A549 (cell line): Measurements from ENCODE around the gene ATG2A. TPM values are rescaled to one million over a fixed set of nuclear protein-coding genes. Genes with fewer than 3 reads are reported as not detected.

ENCODE experiments used
- ATAC-seq, 2 experiments: fragments of 200-7000 bp in 1 of 2; fragments of >200 bp in 1 of 2; cut with Nextera tagmentation in 1 of 2; cut with Tn5 transposase in 1 of 2; 3 replicates each; pipeline versions ENCODE4 v1.8.0 to v1.9.1; 2018 to 2020; ENCODE audit warnings: mild to moderate bottlenecking in 1 of 2, moderate library complexity in 1 of 2
- CTCF ChIA-PET: fragments of 300-600 bp; sonication (Branson Sonifier 250); formaldehyde crosslinking; extraction: SDS; loops from one replicate; lab custom pipeline; 2021; ENCODE audit warnings: antibody characterized with exemption, inconsistent platforms; lab: Yijun Ruan, JAX
- POLR2A ChIA-PET: fragments of 350-600 bp; formaldehyde crosslinking; extraction: SDS; loops from one replicate; lab custom pipeline; 2021; ENCODE audit warnings: antibody characterized with exemption, inconsistent platforms; lab: Yijun Ruan, JAX
- DNase-seq, 2 experiments: peaks; one replicate each; pipeline versions ENCODE4 v3.0.0 to v3.0.0-alpha.2; 2011 to 2016; ENCODE audit warnings: low read depth in 1 of 2, low spot score in 1 of 2
- FAIRE-seq: peaks from 2 replicates; lab custom pipeline; 2011; peaks lifted over from hg19 to GRCh38; lab: Jason Lieb, UNC
- H3K27ac ChIP-seq, 2 experiments: fragments of >200 bp; sonication (Bioruptor Twin); formaldehyde crosslinking; 3 replicates each; pipeline ENCODE4 v1.5.1; 2016 to 2017
- H3K4me1 ChIP-seq: fragments of >200 bp; sonication (Bioruptor Twin); formaldehyde crosslinking; 3 replicates; pipeline ENCODE4 v1.6.1; 2016
- H3K4me2 ChIP-seq: fragments of >200 bp; sonication (Bioruptor Twin); formaldehyde crosslinking; 3 replicates; pipeline ENCODE4 v1.6.1; 2016
- H3K4me3 ChIP-seq: fragments of >200 bp; sonication (Bioruptor Twin); formaldehyde crosslinking; 3 replicates; pipeline ENCODE4 v1.5.1; 2016
- H3K9me3 ChIP-seq: fragments of >200 bp; sonication (Bioruptor Twin); formaldehyde crosslinking; 3 replicates; pipeline ENCODE4 v1.6.1; 2016
- ATOH8 ChIP-seq: fragments of 250-450 bp; sonication (Bioruptor Pico); IDR thresholded peaks from 2 replicates; pipeline ENCODE4 v1.5.0; 2020; ENCODE audit warnings: low read depth, mild to moderate bottlenecking, moderate library complexity
- BHLHE40 ChIP-seq: IDR thresholded peaks from 2 replicates; pipeline ENCODE4 v1.6.1; 2012; ENCODE audit warnings: low read depth, low read length, inconsistent platforms
- CEBPB ChIP-seq, 2 experiments: fragments of >200 bp in 1 of 2; sonication (Bioruptor Twin) in 1 of 2; formaldehyde crosslinking in 1 of 2; IDR thresholded peaks; 2 replicates each; pipeline ENCODE4 v1.6.1; 2012 to 2016
- FOXS1 ChIP-seq: fragments of 250-450 bp; sonication (Bioruptor Pico); IDR thresholded peaks from 2 replicates; pipeline ENCODE4 v1.5.0; 2020; ENCODE audit warnings: mild to moderate bottlenecking, moderate library complexity
- HMGXB4 ChIP-seq: fragments of 250-450 bp; sonication (Bioruptor Pico); IDR thresholded peaks from 2 replicates; pipeline ENCODE4 v1.5.0; 2021; ENCODE audit warnings: mild to moderate bottlenecking, moderate library complexity, borderline replicate concordance
- NR3C1 ChIP-seq: fragments of >200 bp; sonication (Bioruptor Twin); formaldehyde crosslinking; IDR thresholded peaks from 3 replicates; pipeline ENCODE4 v1.6.1; 2017
- RAD21 ChIP-seq, 2 experiments: fragments of >200 bp in 1 of 2; sonication (Bioruptor Twin) in 1 of 2; formaldehyde crosslinking in 1 of 2; IDR thresholded peaks in 1 of 2; conservative IDR thresholded peaks in 1 of 2; 2 replicates in 1 of 2; 3 replicates in 1 of 2; pipeline ENCODE4 v1.6.1; 2012 to 2018; ENCODE audit warnings: inconsistent platforms in 1 of 2
- RNF2 ChIP-seq: fragments of 200-600 bp; sonication (generic); IDR thresholded peaks from 2 replicates; pipeline ENCODE4 v1.6.1; 2016; ENCODE audit warnings: low read depth, mild to moderate bottlenecking, antibody characterized with exemption, moderate library complexity, borderline replicate concordance
- USF2 ChIP-seq: fragments of 450-650 bp; IDR thresholded peaks from 2 replicates; pipeline ENCODE4 v1.6.1; 2014; ENCODE audit warnings: antibody characterized with exemption
- ZFP36 ChIP-seq: fragments of 450-650 bp; IDR thresholded peaks from 2 replicates; pipeline ENCODE4 v1.6.1; 2014; ENCODE audit warnings: borderline replicate concordance; ENCODE audit not compliant: partially characterized antibody
- WGBS: methylation state at CpG from one replicate; pipeline ENCODE4 v1.1.6; 2017; ENCODE audit errors: missing lambda C conversion rate; 5-methylcytosine and 5-hydroxymethylcytosine counted together
- polyA plus RNA-seq, 4 experiments: library from polyadenylated mRNA; depleted of rRNA in 3 of 4; stranded (reverse); fragments of >200 nt; fragmentation: RNase III in 1 of 4; extraction: RNeasy Plus Mini Kit Qiagen cat#74134 plus additional on column Dnase treatment in 1 of 4; gene quantifications; 2 replicates in 3 of 4; 3 replicates in 1 of 4; pipeline ENCODE4 v1.2.3, GENCODE V29; 2011 to 2017

The ATG2A gene
- polyA plus RNA-seq, 2 of the 4 experiments (the other 2 are of a cell fraction), result 3.1 to 13.4 TPM

GRCh38 chr11:64882243-64882642, 34.8 kb downstream of the ATG2A start:
- ATAC-seq, result no peak
- CTCF ChIA-PET, result interaction anchor here (0.9 to 31.5 kb wide), 5 partner anchors 9 to 71 kb away, joined by 3 to 1607 read pairs (median 3); partner anchors contain the start of genes CDC42BPG and MEN1

GRCh38 chr11:64881476-64881875, 35.5 kb downstream of the ATG2A start:
- Histone ChIP-seq H3K4me1 (peaks cover 25% of the 10 kb centered on the region), H3K9me3 (no peaks in the 10 kb centered on the region), H3K4me3 (no peak overlapping the region), H3K27ac (no peak overlapping the region), H3K4me2 (no peak overlapping the region)
- FAIRE-seq (no peak), DNase-seq (no peak), ATAC-seq (no peak)
- ChIA-PET CTCF (interaction anchor here (0.6 to 31.5 kb wide), 10 partner anchors 9 to 208 kb away, joined by 3 to 1607 read pairs (median 4); partner anchors contain the start of genes ARL2 and CDC42BPG), POLR2A (interaction anchor here (0.7 to 1.4 kb wide), 4 partner anchors 8 to 115 kb away, joined by 3 to 4 read pairs (median 3); partner anchors contain the start of gene BATF2)
- TF ChIP-seq ZFP36, result no peak
- TF ChIP-seq USF2, result 0 out of 2 replicates have a peak, but pooled peaks have one; percentile 26
- WGBS, result 98% methylated on average over 8 of the region's 8 CpGs

More at GRCh38 chr11:64882243-64882642, 34.8 kb downstream of the ATG2A start:
- H3K4me2 ChIP-seq, result no peak overlapping the region
- POLR2A ChIA-PET, result interaction anchor here (1.4 kb wide), 1 partner anchor 17 kb away, joined by 4 read pairs; no protein-coding TSS in a partner anchor
- 86% methylated on average over 5 of the region's 5 CpGs for WGBS
- no peak for FAIRE-seq
- no peak for DNase-seq
- no peak overlapping the region for H3K4me3 ChIP-seq
- TF ChIP-seq HMGXB4 (CRISPR knock-in tag), result no peak
- TF ChIP-seq BHLHE40, result no peak
- no peak for TF ChIP-seq ATOH8 (CRISPR knock-in tag)
- TF ChIP-seq RNF2, result no peak
- TF ChIP-seq FOXS1, result no peak
- no peak for TF ChIP-seq NR3C1
- TF ChIP-seq RAD21 (conservative IDR thresholded peaks at IDR 0.05 in 1 of 2, IDR thresholded peaks at IDR 0.05 in 1 of 2), result no peak
- TF ChIP-seq CEBPB (IDR thresholded peaks at IDR 0.05), result no peak
- H3K4me1 ChIP-seq, result peaks cover 24% of the 10 kb centered on the region
- H3K27ac ChIP-seq, result peak overlapping the region in 1 of 2 experiments; percentile 8; a peak in 1 of 6 replicates
- H3K9me3 ChIP-seq, result no peaks in the 10 kb centered on the region

GRCh38 chr11:64880240-64881001, 36.6 kb downstream of the ATG2A start:
- ATAC-seq, result no peak
- H3K4me2 ChIP-seq, result no peak overlapping the region
- no peak for FAIRE-seq
- H3K4me3 ChIP-seq, result no peak overlapping the region
- peaks cover 26% of the 10 kb centered on the region for H3K4me1 ChIP-seq
- H3K9me3 ChIP-seq, result no peaks in the 10 kb centered on the region
- ChIA-PET CTCF (interaction anchor here (1.0 to 31.5 kb wide), 4 partner anchors 11 to 134 kb away, joined by 4 to 1607 read pairs (median 159); partner anchors contain the start of genes ARL2 and CDC42BPG), POLR2A (interaction anchor here (0.7 to 3.1 kb wide), 5 partner anchors 9 to 33 kb away, joined by 3 to 25 read pairs (median 4); no protein-coding TSS in a partner anchor)
- no peak for DNase-seq
- H3K27ac ChIP-seq, result peak overlapping the region in 1 of 2 experiments; percentile 32; a peak in 1 of 6 replicates
- 89% methylated on average over 14 of the region's 14 CpGs for WGBS
- TF ChIP-seq ATOH8 (CRISPR knock-in tag), result no peak
- TF ChIP-seq, all 56 proteins: peak for 0
